ENCODE data around the gene C11orf91. TPM values are rescaled to one million over a fixed set of nuclear protein-coding genes. Genes with fewer than 3 reads are reported as not detected.

The C11orf91 gene
- total RNA-seq, 2 experiments from 2014 or later: not detected

- Histone ChIP-seq H3K4me1 (ENCODE audit: insufficient read depth, low read length, poor library complexity, severe bottlenecking) (peaks cover 14% of the 10 kb centered on the region), H3K4me2 (ENCODE audit: low read length) (no peak overlapping the region), H3K9me2 (ENCODE audit: insufficient read depth, low read length) (no peaks in the 10 kb centered on the region), H2AFZ (ENCODE audit: low read length) (no peak overlapping the region), H3K9me3 (ENCODE audit: low read length) (no peaks in the 10 kb centered on the region), H3K4me3 (ENCODE audit: low read depth, low read length, poor library complexity, severe bottlenecking) (no peak overlapping the region), H4K20me1 (ENCODE audit: insufficient read depth, low read length) (no peaks in the 10 kb centered on the region), H3K27ac (ENCODE audit: low read depth, low read length, poor library complexity, severe bottlenecking) (no peak overlapping the region), H3K79me2 (ENCODE audit: insufficient read depth, low read depth, low read length) (no peaks in the 10 kb centered on the region), H3K36me3 (ENCODE audit: insufficient read depth, low read length) (no peaks in the 10 kb centered on the region)
- intact Hi-C loops (cut with micrococcal nuclease; ENCODE audit: unreplicated experiment): no loop called here
- no TSS peak for BruUV-seq (replicated peaks)
- ChIA-PET POLR2A (interaction anchor here (0.6 to 1.6 kb wide), 6 partner anchors 9 to 327 kb away, joined by 3 to 4 read pairs (median 3); no protein-coding TSS in a partner anchor), CTCF (ENCODE audit: unreplicated experiment) (no interaction called here)
- no peak for DNase-seq (ENCODE audit: low spot score)
- TF ChIP-seq CTCF (conservative IDR thresholded peaks at IDR 0.05; ENCODE audit: low read length) (no peak), EZH2phosphoT487 (IDR thresholded peaks at IDR 0.05; ENCODE audit: borderline replicate concordance, low read depth, low read length) (no peak)
These were observed 8.6 kb downstream of the C11orf91 start for GRCh38 chr11:33692013-33692504.

GRCh38 chr11:33691066-33691864, 9.4 kb downstream of the C11orf91 start:
- CTCF ChIA-PET (ENCODE audit: unreplicated experiment): interaction anchor here (0.6 kb wide), 1 partner anchor 51 kb away, joined by 3 read pairs; no protein-coding TSS in a partner anchor
- Histone ChIP-seq H4K20me1 (ENCODE audit: insufficient read depth, low read length) (no peaks in the 10 kb centered on the region), H3K4me3 (ENCODE audit: low read depth, low read length, poor library complexity, severe bottlenecking) (no peak overlapping the region), H3K4me2 (ENCODE audit: low read length) (no peak overlapping the region), H3K4me1 (ENCODE audit: insufficient read depth, low read length, poor library complexity, severe bottlenecking) (peaks cover 9% of the 10 kb centered on the region), H3K9me3 (ENCODE audit: low read length) (no peaks in the 10 kb centered on the region), H3K36me3 (ENCODE audit: insufficient read depth, low read length) (no peaks in the 10 kb centered on the region), H3K79me2 (ENCODE audit: insufficient read depth, low read depth, low read length) (no peaks in the 10 kb centered on the region), H3K9me2 (ENCODE audit: insufficient read depth, low read length) (no peaks in the 10 kb centered on the region), H2AFZ (ENCODE audit: low read length) (no peak overlapping the region), H3K27ac (ENCODE audit: low read depth, low read length, poor library complexity, severe bottlenecking) (no peak overlapping the region)
- no peak for DNase-seq (ENCODE audit: low spot score)
- no TSS peak for BruUV-seq (replicated peaks)
- intact Hi-C loops (cut with micrococcal nuclease; ENCODE audit: unreplicated experiment): no loop called here
- POLR2A ChIA-PET: interaction anchor here (0.8 to 1.6 kb wide), 5 partner anchors 10 to 326 kb away, joined by 3 to 4 read pairs (median 3); no protein-coding TSS in a partner anchor
- no peak for TF ChIP-seq EZH2phosphoT487 (IDR thresholded peaks at IDR 0.05; ENCODE audit: borderline replicate concordance, low read depth, low read length)
- no peak for TF ChIP-seq CTCF (conservative IDR thresholded peaks at IDR 0.05; ENCODE audit: low read length)
